OCI-LY7 (cell line): ENCODE data around the gene KIRREL3. TPM values are rescaled to one million over a fixed set of nuclear protein-coding genes. Genes with fewer than 3 reads are reported as not detected.

Source experiments
- BruUV-seq: library from RNA; stranded (reverse); fragments of 400-500 nt; replicated peaks from 2 replicates; lab custom pipeline; 2021; lab: Mats Ljungman, UMichigan
- CTCF ChIA-PET: fragments of 300-600 bp; sonication (Branson Sonifier 250); formaldehyde crosslinking; loops from one replicate; lab custom pipeline; 2022; ENCODE audit warnings: antibody characterized with exemption; ENCODE audit not compliant: unreplicated experiment; lab: Charles Lee
- POLR2A ChIA-PET: fragments of 300-600 bp; sonication (Branson Sonifier 250); formaldehyde crosslinking; loops from one replicate; lab custom pipeline; 2022; ENCODE audit warnings: antibody characterized with exemption; lab: Charles Lee
- DNase-seq: peaks from one replicate; pipeline ENCODE4 v3.0.0-alpha.2; 2015; ENCODE audit warnings: low spot score
- H2AFZ ChIP-seq: fragments of 200-600 bp; sonication (generic), shearing (Covaris generic); 2 replicates; pipeline ENCODE4 v1.6.1; 2014; ENCODE audit warnings: mild to moderate bottlenecking, antibody characterized with exemption, low read length, moderate library complexity
- H3K27ac ChIP-seq: fragments of 200-600 bp; sonication (generic); 2 replicates; pipeline ENCODE4 v1.5.1; 2014; ENCODE audit warnings: mixed run types, low read depth, mild to moderate bottlenecking, moderate library complexity, low read length, inconsistent platforms; ENCODE audit not compliant: poor library complexity, severe bottlenecking
- H3K36me3 ChIP-seq: fragments of 200-600 bp; sonication (generic); 2 replicates; pipeline ENCODE4 v1.6.1; 2014; ENCODE audit warnings: mild to moderate bottlenecking, antibody characterized with exemption, low read length, moderate library complexity, mixed read lengths; ENCODE audit not compliant: insufficient read depth
- H3K4me1 ChIP-seq: fragments of 200-600 bp; sonication (generic); 2 replicates; pipeline ENCODE4 v1.5.1; 2014; ENCODE audit warnings: mild to moderate bottlenecking, low read length; ENCODE audit not compliant: insufficient read depth, poor library complexity, severe bottlenecking
- H3K4me2 ChIP-seq: fragments of 200-600 bp; sonication (generic); 2 replicates; pipeline ENCODE4 v1.6.1; 2014; ENCODE audit warnings: mild to moderate bottlenecking, low read length
- H3K4me3 ChIP-seq: fragments of 200-600 bp; sonication (generic); 2 replicates; pipeline ENCODE4 v1.5.1; 2014; ENCODE audit warnings: mild to moderate bottlenecking, low read depth, low read length; ENCODE audit not compliant: poor library complexity, severe bottlenecking
- H3K79me2 ChIP-seq: fragments of 200-600 bp; sonication (generic); 2 replicates; pipeline ENCODE4 v1.6.1; 2016; ENCODE audit warnings: low read depth, mild to moderate bottlenecking, low read length, moderate library complexity, mixed read lengths; ENCODE audit not compliant: insufficient read depth
- H3K9me2 ChIP-seq: fragments of 200-600 bp; sonication (generic); 2 replicates; pipeline ENCODE4 v1.6.1; 2016; ENCODE audit warnings: mild to moderate bottlenecking, low read length, mixed read lengths; ENCODE audit not compliant: insufficient read depth
- H3K9me3 ChIP-seq: fragments of 200-600 bp; sonication (generic); 2 replicates; pipeline ENCODE4 v1.6.1; 2014; ENCODE audit warnings: mild to moderate bottlenecking, mixed run types, low read length, mixed read lengths
- H4K20me1 ChIP-seq: fragments of 200-600 bp; sonication (generic); 2 replicates; pipeline ENCODE4 v1.6.1; 2014; ENCODE audit warnings: mild to moderate bottlenecking, antibody characterized with exemption, low read length, moderate library complexity, mixed read lengths; ENCODE audit not compliant: insufficient read depth
- EZH2phosphoT487 ChIP-seq: fragments of 200-600 bp; sonication (generic); IDR thresholded peaks from 2 replicates; pipeline ENCODE4 v1.6.1; 2018; ENCODE audit warnings: low read depth, borderline replicate concordance, mild to moderate bottlenecking, mixed run types, antibody characterized with exemption, low read length, moderate library complexity, mixed read lengths
- intact Hi-C: fragments of 100-400 bp; cut with micrococcal nuclease; formaldehyde crosslinking; loops from one replicate; pipeline ENCODE4 v1.10.0; 2022; ENCODE audit not compliant: unreplicated experiment
- total RNA-seq, 2 experiments: library from RNA; depleted of rRNA in 1 of 2; stranded (reverse); fragments of >200 nt in 1 of 2; shearing (Covaris generic) in 1 of 2; gene quantifications; 2 replicates each; pipeline ENCODE4 v1.2.3, GENCODE V29; 2014 to 2022
- TF ChIP-seq, protein P1 (sequence below): fragments of 200-600 bp; sonication (generic); conservative IDR thresholded peaks from 2 replicates; pipeline ENCODE4 v1.5.1; 2014; ENCODE audit warnings: mild to moderate bottlenecking, antibody characterized with exemption, low read length, moderate library complexity, mixed read lengths

The KIRREL3 gene
- total RNA-seq, 2 experiments from 2014 or later = not detected

DNA sequence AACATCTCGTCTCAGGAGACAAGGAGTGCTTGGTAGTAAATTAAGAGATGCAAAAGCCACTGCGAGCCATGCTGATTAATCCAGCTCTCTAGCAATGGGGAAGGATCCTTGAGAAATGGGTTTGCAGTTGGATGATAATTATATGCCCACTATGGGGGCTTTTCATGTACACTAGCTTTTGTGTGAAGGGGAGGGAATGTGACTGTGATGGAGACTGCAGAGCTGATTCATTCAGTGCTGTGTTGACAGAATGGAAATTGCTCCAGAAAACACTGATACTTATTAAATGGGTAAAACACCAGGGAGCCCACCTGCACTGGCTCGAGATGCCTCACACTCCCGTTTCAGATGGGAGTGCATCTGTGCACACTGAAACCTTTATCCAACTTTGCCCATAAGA lies 37.0 kb upstream of the KIRREL3 start:
- no peak overlapping the region for H3K27ac ChIP-seq
- H2AFZ ChIP-seq = no peak overlapping the region
- ChIA-PET POLR2A (no interaction called here), CTCF (no interaction called here)
- H3K36me3 ChIP-seq = no peaks in the 10 kb centered on the region
- no peaks in the 10 kb centered on the region for H3K4me1 ChIP-seq
- TF ChIP-seq, protein P1, sequence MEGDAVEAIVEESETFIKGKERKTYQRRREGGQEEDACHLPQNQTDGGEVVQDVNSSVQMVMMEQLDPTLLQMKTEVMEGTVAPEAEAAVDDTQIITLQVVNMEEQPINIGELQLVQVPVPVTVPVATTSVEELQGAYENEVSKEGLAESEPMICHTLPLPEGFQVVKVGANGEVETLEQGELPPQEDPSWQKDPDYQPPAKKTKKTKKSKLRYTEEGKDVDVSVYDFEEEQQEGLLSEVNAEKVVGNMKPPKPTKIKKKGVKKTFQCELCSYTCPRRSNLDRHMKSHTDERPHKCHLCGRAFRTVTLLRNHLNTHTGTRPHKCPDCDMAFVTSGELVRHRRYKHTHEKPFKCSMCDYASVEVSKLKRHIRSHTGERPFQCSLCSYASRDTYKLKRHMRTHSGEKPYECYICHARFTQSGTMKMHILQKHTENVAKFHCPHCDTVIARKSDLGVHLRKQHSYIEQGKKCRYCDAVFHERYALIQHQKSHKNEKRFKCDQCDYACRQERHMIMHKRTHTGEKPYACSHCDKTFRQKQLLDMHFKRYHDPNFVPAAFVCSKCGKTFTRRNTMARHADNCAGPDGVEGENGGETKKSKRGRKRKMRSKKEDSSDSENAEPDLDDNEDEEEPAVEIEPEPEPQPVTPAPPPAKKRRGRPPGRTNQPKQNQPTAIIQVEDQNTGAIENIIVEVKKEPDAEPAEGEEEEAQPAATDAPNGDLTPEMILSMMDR = no peak
- TF ChIP-seq EZH2phosphoT487 = no peak
- intact Hi-C loops = no loop called here
- H3K9me2 ChIP-seq = no peaks in the 10 kb centered on the region
- no peaks in the 10 kb centered on the region for H3K79me2 ChIP-seq
- no peak overlapping the region for H3K4me3 ChIP-seq
- no TSS peak for BruUV-seq
- no peaks in the 10 kb centered on the region for H4K20me1 ChIP-seq
- no peak for DNase-seq
- no peaks in the 10 kb centered on the region for H3K9me3 ChIP-seq
- no peak overlapping the region for H3K4me2 ChIP-seq

DNA sequence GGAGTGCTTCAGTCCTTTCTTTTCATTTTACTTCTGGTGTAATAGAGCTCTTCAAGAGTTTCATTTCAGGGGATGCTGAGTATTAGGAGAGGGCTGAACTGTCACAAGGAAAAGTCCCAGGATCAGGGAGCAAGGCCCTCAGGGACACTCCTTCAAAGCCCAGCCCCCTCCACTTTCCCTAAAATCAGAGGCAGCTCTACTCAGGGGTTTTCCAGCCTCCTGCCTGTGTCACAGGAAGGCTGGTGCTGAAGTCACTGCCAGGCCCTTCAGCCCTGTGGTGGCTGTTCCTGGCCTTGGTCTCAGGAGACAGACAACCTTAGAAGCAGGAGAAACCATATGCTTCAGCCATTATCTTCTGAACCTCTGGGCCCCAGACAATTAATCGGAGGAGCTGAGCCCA lies 36.4 kb upstream of the KIRREL3 start:
- H2AFZ ChIP-seq = no peak overlapping the region
- no peaks in the 10 kb centered on the region for H3K9me2 ChIP-seq
- BruUV-seq = no TSS peak
- H3K36me3 ChIP-seq = no peaks in the 10 kb centered on the region
- no peaks in the 10 kb centered on the region for H3K9me3 ChIP-seq
- TF ChIP-seq EZH2phosphoT487 = no peak
- TF ChIP-seq, protein P1 = no peak
- H3K4me3 ChIP-seq = no peak overlapping the region
- POLR2A ChIA-PET = no interaction called here
- CTCF ChIA-PET = no interaction called here
- intact Hi-C loops = no loop called here
- H4K20me1 ChIP-seq = no peaks in the 10 kb centered on the region
- no peak overlapping the region for H3K4me2 ChIP-seq
- H3K4me1 ChIP-seq = no peaks in the 10 kb centered on the region
- DNase-seq = no peak
- H3K79me2 ChIP-seq = no peaks in the 10 kb centered on the region
- H3K27ac ChIP-seq = no peak overlapping the region

DNA sequence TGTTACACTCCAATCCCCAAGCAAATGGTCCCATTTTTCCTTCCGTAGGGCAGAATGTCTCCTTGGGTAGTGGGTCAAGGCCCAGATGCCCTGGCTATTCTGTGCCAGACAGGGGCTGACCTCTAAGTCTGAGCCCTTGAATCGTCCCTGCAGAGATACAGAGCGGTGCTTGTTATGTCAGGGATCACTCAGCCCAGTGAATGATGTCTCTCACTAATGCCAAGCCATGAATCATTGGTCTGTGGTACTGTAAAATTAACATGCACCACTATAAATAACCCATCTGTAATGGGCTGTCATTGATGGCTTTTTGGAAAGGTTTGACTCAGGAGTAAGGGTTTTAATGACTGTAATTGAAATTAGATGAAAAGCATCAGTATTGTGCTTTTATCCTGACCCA lies 35.3 kb upstream of the KIRREL3 start:
- CTCF ChIA-PET = no interaction called here
- Histone ChIP-seq H3K4me3 (no peak overlapping the region), H3K9me3 (no peaks in the 10 kb centered on the region), H3K4me2 (no peak overlapping the region), H3K79me2 (no peaks in the 10 kb centered on the region), H2AFZ (no peak overlapping the region), H4K20me1 (no peaks in the 10 kb centered on the region), H3K36me3 (no peaks in the 10 kb centered on the region), H3K9me2 (no peaks in the 10 kb centered on the region), H3K4me1 (no peaks in the 10 kb centered on the region), H3K27ac (no peak overlapping the region)
- TF ChIP-seq, protein P1 = no peak
- no peak for TF ChIP-seq EZH2phosphoT487
- intact Hi-C loops = no loop called here
- DNase-seq = no peak
- no TSS peak for BruUV-seq
- POLR2A ChIA-PET = no interaction called here
